OCI-LY3 (cell line): ENCODE results near the gene TRAPPC4.
"Not testable (repeated sequence)": the region's sequence is repeated elsewhere in the genome, so short reads cannot be mapped to it uniquely, and the experiment has no call there.

Source experiments
- H2AFZ ChIP-seq: fragments of 200-600, 300-600 bp; shearing (Covaris generic); 2 replicates; pipeline ENCODE4 v1.6.0; 2014; ENCODE audit warnings: antibody characterized with exemption, low read depth, low read length
- H3K27ac ChIP-seq: fragments of 200-600, 300-600 bp; sonication (generic); 2 replicates; pipeline ENCODE4 v1.5.1; 2014; ENCODE audit warnings: mild to moderate bottlenecking, low read length, moderate library complexity, mixed read lengths
- H3K27me3 ChIP-seq: fragments of 200-600, 300-600 bp; sonication (generic); 2 replicates; pipeline ENCODE4 v1.6.1; 2014; ENCODE audit warnings: low read depth, low read length, mixed read lengths
- H3K36me3 ChIP-seq: fragments of 200-600, 300-600 bp; sonication (generic); replicated peaks from 2 replicates; pipeline ENCODE3; 2014; ENCODE audit warnings: low read depth, low read length, mixed read lengths
- H3K4me1 ChIP-seq: fragments of 300-600, 200-600 bp; sonication (generic); 2 replicates; pipeline ENCODE4 v1.6.1; 2014; ENCODE audit warnings: low read length, mixed read lengths
- H3K4me2 ChIP-seq: fragments of 200-600, 300-600 bp; sonication (generic); 2 replicates; pipeline ENCODE4 v1.6.1; 2014; ENCODE audit warnings: low read length, mixed read lengths
- H3K4me3 ChIP-seq: fragments of 300-600, 200-600 bp; sonication (generic); 2 replicates; pipeline ENCODE4 v1.5.1; 2014; ENCODE audit warnings: antibody characterized with exemption, mild to moderate bottlenecking, low read length, moderate library complexity
- H3K79me2 ChIP-seq: fragments of 300-600, 200-600 bp; shearing (Covaris generic); 2 replicates; pipeline ENCODE4 v1.6.1; 2014; ENCODE audit warnings: mild to moderate bottlenecking, low read length, mixed read lengths
- H3K9ac ChIP-seq: fragments of 300-600, 200-600 bp; shearing (Covaris generic); 2 replicates; pipeline ENCODE4 v1.6.0; 2014; ENCODE audit warnings: mild to moderate bottlenecking, low read length, moderate library complexity
- H3K9me3 ChIP-seq: fragments of 200-600, 300-600 bp; shearing (Covaris generic); 2 replicates; pipeline ENCODE4 v1.6.1; 2014; ENCODE audit warnings: low read length, mixed read lengths; ENCODE audit not compliant: insufficient read depth
- H4K20me1 ChIP-seq: fragments of 200-600, 300-600 bp; sonication (generic); 2 replicates; pipeline ENCODE4 v1.6.1; 2016; ENCODE audit warnings: low read length, mixed read lengths; ENCODE audit not compliant: insufficient read depth
- CTCF ChIP-seq: fragments of 200-600, 300-600 bp; sonication (generic); IDR thresholded peaks from 2 replicates; pipeline ENCODE4 v1.5.1; 2014; ENCODE audit warnings: antibody characterized with exemption, low read length, low read depth
- EZH2phosphoT487 ChIP-seq: fragments of 200-600 bp; shearing (Covaris generic); IDR thresholded peaks from 2 replicates; pipeline ENCODE4 v1.6.1; 2018; ENCODE audit warnings: antibody characterized with exemption, mixed run types, low read depth

The TRAPPC4 gene

GRCh38 chr11:119016216-119017009 is 2.2 kb upstream of the TRAPPC4 start:
- Histone ChIP-seq H3K4me2 (peak overlapping the region; percentile 84), H2AFZ (no peak overlapping the region), H3K4me3 (peak overlapping the region; percentile 96), H4K20me1 (no peaks in the 10 kb centered on the region), H3K9me3 (no peaks in the 10 kb centered on the region), H3K79me2 (peaks cover 68% of the 10 kb centered on the region), H3K27ac (peak overlapping the region; percentile 94; the same call in 1 of the 2 replicates), H3K9ac (peak overlapping the region; percentile 99), H3K27me3 (no peaks in the 10 kb centered on the region), H3K36me3 (peaks cover 51% of the 10 kb centered on the region), H3K4me1 (peaks cover 15% of the 10 kb centered on the region)
- TF ChIP-seq EZH2phosphoT487 (no peak), CTCF (no peak)

GRCh38 chr11:119017377-119017776 is 1.2 kb upstream of the TRAPPC4 start:
- Histone ChIP-seq H3K27ac (peak overlapping the region; percentile 94), H3K4me3 (peak overlapping the region; percentile 96), H3K4me2 (peak overlapping the region; percentile 84), H3K9ac (peak overlapping the region; percentile 99), H3K79me2 (peaks cover 72% of the 10 kb centered on the region), H3K36me3 (peaks cover 56% of the 10 kb centered on the region), H3K4me1 (peaks cover 15% of the 10 kb centered on the region)
- not testable (repeated sequence) for H3K9me3 ChIP-seq, H3K27me3 ChIP-seq, H2AFZ ChIP-seq, H4K20me1 ChIP-seq

- Histone ChIP-seq H2AFZ (no peak overlapping the region), H3K4me2 (peak overlapping the region; percentile 90), H3K79me2 (peaks cover 63% of the 10 kb centered on the region), H3K9me3 (no peaks in the 10 kb centered on the region), H3K4me3 (peak overlapping the region; percentile 96), H3K9ac (peak overlapping the region; percentile 99; the same call in 1 of the 2 replicates), H3K27ac (no peak overlapping the region), H3K27me3 (no peaks in the 10 kb centered on the region), H3K36me3 (peaks cover 52% of the 10 kb centered on the region), H4K20me1 (no peaks in the 10 kb centered on the region), H3K4me1 (peaks cover 15% of the 10 kb centered on the region)
- TF ChIP-seq CTCF: no peak
- TF ChIP-seq EZH2phosphoT487: no peak
Observed at GRCh38 chr11:119019996-119020395, 1.4 kb downstream of the TRAPPC4 start.

- no peaks in the 10 kb centered on the region for H3K27me3 ChIP-seq
- H3K4me1 ChIP-seq: peaks cover 12% of the 10 kb centered on the region
- H4K20me1 ChIP-seq: no peaks in the 10 kb centered on the region
- H3K9me3 ChIP-seq: no peaks in the 10 kb centered on the region
- no peak overlapping the region for H3K4me2 ChIP-seq
- peaks cover 49% of the 10 kb centered on the region for H3K36me3 ChIP-seq
- H3K4me3 ChIP-seq: no peak overlapping the region
- no peak overlapping the region for H3K27ac ChIP-seq
- no peak overlapping the region for H2AFZ ChIP-seq
- H3K79me2 ChIP-seq: peaks cover 48% of the 10 kb centered on the region
- TF ChIP-seq CTCF (no peak), EZH2phosphoT487 (no peak)
- H3K9ac ChIP-seq: no peak overlapping the region
Observed at GRCh38 chr11:119021631-119022030, 3.1 kb downstream of the TRAPPC4 start.
